ENCODE results near the gene P3H1. TPM values are rescaled to one million over a fixed set of nuclear protein-coding genes. Genes with fewer than 3 reads are reported as not detected.

The P3H1 gene
- total and polyA plus RNA-seq, 2 experiments from 2014 or later: 51.1 to 75.1 TPM

DNA sequence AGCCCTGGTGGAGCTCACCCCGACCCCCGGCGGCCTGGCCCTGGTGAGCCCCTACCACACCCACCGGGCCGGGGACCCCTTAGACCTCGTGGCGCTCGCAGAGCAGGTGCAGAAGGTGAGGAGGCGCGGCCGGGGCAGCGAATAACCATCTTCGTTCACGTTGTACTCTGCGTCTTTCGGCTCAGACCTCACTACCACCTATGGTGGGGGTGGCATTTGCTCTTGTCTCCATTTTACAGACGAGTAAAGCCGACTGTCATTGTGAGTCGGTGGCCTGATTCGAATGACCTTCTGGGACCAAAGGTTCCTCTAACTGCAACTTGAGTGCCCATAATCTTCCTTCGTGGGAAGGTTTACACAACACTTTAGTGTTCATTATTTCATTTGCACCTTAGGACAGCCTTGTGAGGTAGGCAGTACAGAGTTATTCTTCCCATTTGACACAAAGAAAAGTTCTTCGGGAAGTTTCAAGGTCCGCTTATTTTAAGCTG lies 727 bp upstream of the P3H1 start (continued):
- no peak for TF ChIP-seq ETS1 (IDR thresholded peaks at IDR 0.05)
- no peak for TF ChIP-seq ZNF114 (CRISPR knock-in tag; IDR thresholded peaks at IDR 0.05)

DNA sequence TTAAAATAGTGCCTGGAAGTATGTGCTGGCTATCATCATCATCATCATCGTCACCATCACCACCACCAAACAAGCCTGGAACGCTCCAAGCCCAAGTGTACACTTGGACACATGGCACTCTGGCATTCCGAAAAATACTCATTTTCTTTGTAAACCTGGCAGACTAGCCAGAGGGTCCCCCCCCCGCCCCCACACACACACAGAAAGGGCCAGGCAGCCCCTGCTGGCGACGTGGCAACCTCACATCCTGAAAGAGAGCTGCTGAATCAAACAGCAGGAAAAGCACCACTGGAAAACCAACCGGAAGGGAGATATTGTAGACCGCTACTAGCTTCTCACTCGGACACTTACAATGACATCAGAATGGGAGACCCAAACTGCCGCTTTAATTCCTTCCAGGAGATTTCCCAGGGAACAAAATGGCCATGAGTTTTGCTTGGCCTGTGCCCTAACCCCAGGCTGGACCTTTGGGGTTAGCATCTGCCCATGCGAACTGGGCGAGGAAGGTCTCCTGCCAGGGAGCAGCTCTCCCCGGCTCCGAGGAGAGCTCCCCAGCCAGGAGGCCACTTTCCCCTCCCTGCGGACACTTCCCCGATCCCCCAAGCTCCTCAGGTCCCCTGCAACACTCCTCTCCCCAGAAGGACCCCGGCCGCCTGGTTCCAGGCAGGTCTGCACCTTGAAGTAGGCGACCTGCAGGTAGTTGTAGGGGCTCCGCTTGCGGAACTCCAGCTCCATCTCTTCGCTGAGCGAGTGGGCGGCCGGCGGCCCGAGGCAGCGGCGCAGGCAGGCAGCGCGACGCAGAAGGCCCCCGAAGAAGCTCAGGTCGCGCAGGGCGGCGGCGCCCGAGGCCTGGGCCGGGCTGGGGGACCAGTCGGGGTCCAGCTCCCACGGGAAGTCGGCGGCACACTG lies 742 bp downstream of the P3H1 start:
- DNase-seq (ENCODE audit: low spot score) (peak; percentile 81), ATAC-seq (peak; percentile 34)
- peaks cover 7% of the 10 kb centered on the region; the same call in 1 of the 2 replicates for H3K36me3 ChIP-seq (ENCODE audit: insufficient read depth)
- no peaks in the 10 kb centered on the region for H3K9me2 ChIP-seq (ENCODE audit: insufficient read depth)
- peaks cover 35% of the 10 kb centered on the region for H3K36me3 Mint-ChIP-seq (ENCODE audit: low read depth)
- peaks cover 24% of the 10 kb centered on the region for H3K4me1 ChIP-seq (ENCODE audit: insufficient read depth)
- peak overlapping the region; percentile 83 for H3K4me2 ChIP-seq
- H3K9me3 Mint-ChIP-seq: no peaks in the 10 kb centered on the region
- H3K79me2 ChIP-seq (replicated peaks; ENCODE audit: insufficient read depth): peaks cover 65% of the 10 kb centered on the region
- no peaks in the 10 kb centered on the region for H3F3A ChIP-seq (replicated peaks; ENCODE audit: low read depth)
- H2AFZ ChIP-seq: peak overlapping the region; percentile 76; the same call in 1 of the 2 replicates
- H3K4me1 Mint-ChIP-seq: peaks cover 10% of the 10 kb centered on the region
- no peak overlapping the region for H3K4me3 Mint-ChIP-seq
- H3K27me3 Mint-ChIP-seq (ENCODE audit: insufficient read depth, low read depth, poor library complexity): peaks cover 13% of the 10 kb centered on the region
- no peaks in the 10 kb centered on the region for H3K27me3 ChIP-seq (ENCODE audit: insufficient read depth)
- H3K4me3 ChIP-seq: peak overlapping the region; percentile 92
- no peaks in the 10 kb centered on the region; the same call in 1 of the 2 replicates for H4K20me1 ChIP-seq (replicated peaks; ENCODE audit: insufficient read depth)
- H3K27ac Mint-ChIP-seq: peak overlapping the region; percentile 65
- no peak overlapping the region for H3K27ac ChIP-seq (ENCODE audit: low read depth)
- TF ChIP-seq CTCF (conservative IDR thresholded peaks at IDR 0.05; ENCODE audit: low read depth in 2 of 2): peak; percentile 47 to 65
- TF ChIP-seq CREB1 (CRISPR knock-in tag; IDR thresholded peaks at IDR 0.05; ENCODE audit: low read depth): 0 out of 2 replicates have a peak, but pooled peaks have one; percentile 28
- TF ChIP-seq, protein P1, sequence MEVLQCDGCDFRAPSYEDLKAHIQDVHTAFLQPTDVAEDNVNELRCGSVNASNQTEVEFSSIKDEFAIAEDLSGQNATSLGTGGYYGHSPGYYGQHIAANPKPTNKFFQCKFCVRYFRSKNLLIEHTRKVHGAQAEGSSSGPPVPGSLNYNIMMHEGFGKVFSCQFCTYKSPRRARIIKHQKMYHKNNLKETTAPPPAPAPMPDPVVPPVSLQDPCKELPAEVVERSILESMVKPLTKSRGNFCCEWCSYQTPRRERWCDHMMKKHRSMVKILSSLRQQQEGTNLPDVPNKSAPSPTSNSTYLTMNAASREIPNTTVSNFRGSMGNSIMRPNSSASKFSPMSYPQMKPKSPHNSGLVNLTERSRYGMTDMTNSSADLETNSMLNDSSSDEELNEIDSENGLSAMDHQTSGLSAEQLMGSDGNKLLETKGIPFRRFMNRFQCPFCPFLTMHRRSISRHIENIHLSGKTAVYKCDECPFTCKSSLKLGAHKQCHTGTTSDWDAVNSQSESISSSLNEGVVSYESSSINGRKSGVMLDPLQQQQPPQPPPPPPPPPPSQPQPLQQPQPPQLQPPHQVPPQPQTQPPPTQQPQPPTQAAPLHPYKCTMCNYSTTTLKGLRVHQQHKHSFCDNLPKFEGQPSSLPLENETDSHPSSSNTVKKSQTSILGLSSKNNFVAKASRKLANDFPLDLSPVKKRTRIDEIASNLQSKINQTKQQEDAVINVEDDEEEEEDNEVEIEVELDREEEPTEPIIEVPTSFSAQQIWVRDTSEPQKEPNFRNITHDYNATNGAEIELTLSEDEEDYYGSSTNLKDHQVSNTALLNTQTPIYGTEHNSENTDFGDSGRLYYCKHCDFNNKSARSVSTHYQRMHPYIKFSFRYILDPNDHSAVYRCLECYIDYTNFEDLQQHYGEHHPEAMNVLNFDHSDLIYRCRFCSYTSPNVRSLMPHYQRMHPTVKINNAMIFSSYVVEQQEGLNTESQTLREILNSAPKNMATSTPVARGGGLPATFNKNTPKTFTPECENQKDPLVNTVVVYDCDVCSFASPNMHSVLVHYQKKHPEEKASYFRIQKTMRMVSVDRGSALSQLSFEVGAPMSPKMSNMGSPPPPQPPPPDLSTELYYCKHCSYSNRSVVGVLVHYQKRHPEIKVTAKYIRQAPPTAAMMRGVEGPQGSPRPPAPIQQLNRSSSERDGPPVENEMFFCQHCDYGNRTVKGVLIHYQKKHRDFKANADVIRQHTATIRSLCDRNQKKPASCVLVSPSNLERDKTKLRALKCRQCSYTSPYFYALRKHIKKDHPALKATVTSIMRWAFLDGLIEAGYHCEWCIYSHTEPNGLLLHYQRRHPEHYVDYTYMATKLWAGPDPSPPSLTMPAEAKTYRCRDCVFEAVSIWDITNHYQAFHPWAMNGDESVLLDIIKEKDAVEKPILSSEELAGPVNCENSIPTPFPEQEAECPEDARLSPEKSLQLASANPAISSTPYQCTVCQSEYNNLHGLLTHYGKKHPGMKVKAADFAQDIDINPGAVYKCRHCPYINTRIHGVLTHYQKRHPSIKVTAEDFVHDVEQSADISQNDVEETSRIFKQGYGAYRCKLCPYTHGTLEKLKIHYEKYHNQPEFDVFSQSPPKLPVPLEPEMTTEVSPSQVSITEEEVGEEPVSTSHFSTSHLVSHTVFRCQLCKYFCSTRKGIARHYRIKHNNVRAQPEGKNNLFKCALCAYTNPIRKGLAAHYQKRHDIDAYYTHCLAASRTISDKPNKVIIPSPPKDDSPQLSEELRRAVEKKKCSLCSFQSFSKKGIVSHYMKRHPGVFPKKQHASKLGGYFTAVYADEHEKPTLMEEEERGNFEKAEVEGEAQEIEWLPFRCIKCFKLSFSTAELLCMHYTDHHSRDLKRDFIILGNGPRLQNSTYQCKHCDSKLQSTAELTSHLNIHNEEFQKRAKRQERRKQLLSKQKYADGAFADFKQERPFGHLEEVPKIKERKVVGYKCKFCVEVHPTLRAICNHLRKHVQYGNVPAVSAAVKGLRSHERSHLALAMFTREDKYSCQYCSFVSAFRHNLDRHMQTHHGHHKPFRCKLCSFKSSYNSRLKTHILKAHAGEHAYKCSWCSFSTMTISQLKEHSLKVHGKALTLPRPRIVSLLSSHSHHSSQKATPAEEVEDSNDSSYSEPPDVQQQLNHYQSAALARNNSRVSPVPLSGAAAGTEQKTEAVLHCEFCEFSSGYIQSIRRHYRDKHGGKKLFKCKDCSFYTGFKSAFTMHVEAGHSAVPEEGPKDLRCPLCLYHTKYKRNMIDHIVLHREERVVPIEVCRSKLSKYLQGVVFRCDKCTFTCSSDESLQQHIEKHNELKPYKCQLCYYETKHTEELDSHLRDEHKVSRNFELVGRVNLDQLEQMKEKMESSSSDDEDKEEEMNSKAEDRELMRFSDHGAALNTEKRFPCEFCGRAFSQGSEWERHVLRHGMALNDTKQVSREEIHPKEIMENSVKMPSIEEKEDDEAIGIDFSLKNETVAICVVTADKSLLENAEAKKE (CRISPR knock-in tag; IDR thresholded peaks at IDR 0.05): no peak
- no peak for TF ChIP-seq EZH2phosphoT487 (IDR thresholded peaks at IDR 0.05; ENCODE audit: unreplicated experiment)
- TF ChIP-seq, protein P2, sequence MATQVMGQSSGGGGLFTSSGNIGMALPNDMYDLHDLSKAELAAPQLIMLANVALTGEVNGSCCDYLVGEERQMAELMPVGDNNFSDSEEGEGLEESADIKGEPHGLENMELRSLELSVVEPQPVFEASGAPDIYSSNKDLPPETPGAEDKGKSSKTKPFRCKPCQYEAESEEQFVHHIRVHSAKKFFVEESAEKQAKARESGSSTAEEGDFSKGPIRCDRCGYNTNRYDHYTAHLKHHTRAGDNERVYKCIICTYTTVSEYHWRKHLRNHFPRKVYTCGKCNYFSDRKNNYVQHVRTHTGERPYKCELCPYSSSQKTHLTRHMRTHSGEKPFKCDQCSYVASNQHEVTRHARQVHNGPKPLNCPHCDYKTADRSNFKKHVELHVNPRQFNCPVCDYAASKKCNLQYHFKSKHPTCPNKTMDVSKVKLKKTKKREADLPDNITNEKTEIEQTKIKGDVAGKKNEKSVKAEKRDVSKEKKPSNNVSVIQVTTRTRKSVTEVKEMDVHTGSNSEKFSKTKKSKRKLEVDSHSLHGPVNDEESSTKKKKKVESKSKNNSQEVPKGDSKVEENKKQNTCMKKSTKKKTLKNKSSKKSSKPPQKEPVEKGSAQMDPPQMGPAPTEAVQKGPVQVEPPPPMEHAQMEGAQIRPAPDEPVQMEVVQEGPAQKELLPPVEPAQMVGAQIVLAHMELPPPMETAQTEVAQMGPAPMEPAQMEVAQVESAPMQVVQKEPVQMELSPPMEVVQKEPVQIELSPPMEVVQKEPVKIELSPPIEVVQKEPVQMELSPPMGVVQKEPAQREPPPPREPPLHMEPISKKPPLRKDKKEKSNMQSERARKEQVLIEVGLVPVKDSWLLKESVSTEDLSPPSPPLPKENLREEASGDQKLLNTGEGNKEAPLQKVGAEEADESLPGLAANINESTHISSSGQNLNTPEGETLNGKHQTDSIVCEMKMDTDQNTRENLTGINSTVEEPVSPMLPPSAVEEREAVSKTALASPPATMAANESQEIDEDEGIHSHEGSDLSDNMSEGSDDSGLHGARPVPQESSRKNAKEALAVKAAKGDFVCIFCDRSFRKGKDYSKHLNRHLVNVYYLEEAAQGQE (IDR thresholded peaks at IDR 0.05; ENCODE audit: unreplicated experiment): no peak
- no peak for TF ChIP-seq JUNB (IDR thresholded peaks at IDR 0.05; ENCODE audit: unreplicated experiment)
- TF ChIP-seq ZNF114 (CRISPR knock-in tag; IDR thresholded peaks at IDR 0.05): no peak
- TF ChIP-seq ETS1 (IDR thresholded peaks at IDR 0.05): no peak
